MCF 10A (cell line): ENCODE data around the gene EFNB2. TPM values are rescaled to one million over a fixed set of nuclear protein-coding genes. Genes with fewer than 3 reads are reported as not detected.

ENCODE experiments used
- BruUV-seq: library from RNA; stranded (reverse); fragments of 400-500 nt; replicated peaks from 2 replicates; lab custom pipeline; 2021; lab: Mats Ljungman, UMichigan
- CTCF ChIA-PET: fragments of 300-600 bp; sonication (Branson Sonifier 250); formaldehyde crosslinking; extraction: SDS; loops from one replicate; lab custom pipeline; 2021; ENCODE audit warnings: antibody characterized with exemption, inconsistent platforms; lab: Yijun Ruan, JAX
- POLR2A ChIA-PET: fragments of 300-600, 350-650 bp; sonication (Branson Sonifier 250); formaldehyde crosslinking; extraction: SDS; loops from one replicate; lab custom pipeline; 2020; ENCODE audit warnings: antibody characterized with exemption, inconsistent platforms; lab: Yijun Ruan, JAX
- DNase-seq: peaks from one replicate; pipeline ENCODE4 v3.0.0-alpha.2; 2018; ENCODE audit not compliant: unreplicated experiment
- H3K27ac Mint-ChIP-seq: one replicate; pipeline ENCODE4 v1.8.0; 2022; ENCODE audit warnings: mild to moderate bottlenecking, low read depth, mixed read lengths; ENCODE audit not compliant: unreplicated experiment
- H3K27me3 Mint-ChIP-seq: one replicate; pipeline ENCODE4 v1.8.0; 2022; ENCODE audit warnings: mixed read lengths; ENCODE audit not compliant: insufficient read depth, unreplicated experiment
- H3K36me3 Mint-ChIP-seq: one replicate; pipeline ENCODE4 v1.8.0; 2022; ENCODE audit warnings: mild to moderate bottlenecking, moderate library complexity, mixed read lengths; ENCODE audit not compliant: insufficient read depth, unreplicated experiment
- H3K4me1 Mint-ChIP-seq: one replicate; pipeline ENCODE4 v1.8.0; 2022; ENCODE audit warnings: mixed read lengths; ENCODE audit not compliant: insufficient read depth, unreplicated experiment
- H3K4me3 Mint-ChIP-seq: one replicate; pipeline ENCODE4 v1.8.0; 2022; ENCODE audit warnings: mild to moderate bottlenecking, moderate library complexity, mixed read lengths; ENCODE audit not compliant: unreplicated experiment
- H3K9me3 Mint-ChIP-seq: one replicate; pipeline ENCODE4 v1.8.0; 2022; ENCODE audit warnings: mixed read lengths; ENCODE audit not compliant: unreplicated experiment
- intact Hi-C: fragments of 100-400 bp; cut with micrococcal nuclease; formaldehyde crosslinking; loops from 2 replicates; pipeline ENCODE4 v1.14.1; 2022
- total RNA-seq: library from RNA; stranded (reverse); gene quantifications from 2 replicates; pipeline ENCODE4 v1.2.3, GENCODE V29; 2022
- TF ChIP-seq, protein P1 (sequence below): fragments of 200-600 bp; IDR thresholded peaks from one replicate; pipeline ENCODE4 v1.8.0; 2022; ENCODE audit warnings: antibody characterized with exemption, mild to moderate bottlenecking; ENCODE audit not compliant: unreplicated experiment

The EFNB2 gene
- total RNA-seq, 1 experiment from 2014 or later: 40.4 TPM

DNA sequence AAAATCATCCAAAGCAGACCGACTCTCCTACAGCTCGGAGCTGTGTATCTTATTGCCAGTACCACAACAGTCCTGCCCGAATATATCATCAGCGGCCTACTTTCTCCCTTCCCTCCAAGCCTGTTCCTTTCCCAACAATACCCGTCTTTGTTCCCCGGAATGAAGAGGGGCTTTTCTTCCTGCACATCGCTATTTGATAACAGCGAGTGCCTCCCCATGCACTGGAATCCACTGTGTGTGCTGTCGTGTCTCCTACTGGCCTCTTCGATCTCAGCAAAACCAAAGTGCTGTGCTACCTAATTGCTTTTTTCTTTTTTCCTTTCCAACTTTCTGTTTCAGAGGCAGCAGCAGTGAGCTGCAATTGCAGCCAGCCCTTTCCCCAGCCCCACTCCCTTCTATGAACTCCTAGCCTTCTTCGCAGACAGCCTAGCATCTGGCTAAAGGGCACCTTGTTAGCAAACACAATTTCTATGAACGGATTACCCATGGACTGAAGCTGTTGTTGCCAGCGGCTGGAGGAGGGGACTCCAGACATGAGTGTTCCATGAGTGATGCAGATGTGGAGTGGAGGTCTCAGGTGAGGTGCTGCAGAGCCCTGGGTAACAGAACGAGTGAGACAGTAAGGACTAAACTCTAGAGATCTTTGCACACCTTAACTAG, 43.4 kb downstream of the EFNB2 start:
- no peak for DNase-seq
- H3K27me3 Mint-ChIP-seq: no peaks in the 10 kb centered on the region
- intact Hi-C loops: no loop called here
- CTCF ChIA-PET: interaction anchor here (0.5 kb wide), 1 partner anchor 409 kb away, joined by 3 read pairs; no protein-coding TSS in a partner anchor
- peaks cover 8% of the 10 kb centered on the region for H3K4me1 Mint-ChIP-seq
- POLR2A ChIA-PET: no interaction called here
- no peak overlapping the region for H3K4me3 Mint-ChIP-seq
- H3K27ac Mint-ChIP-seq: no peak overlapping the region
- TF ChIP-seq, protein P1, sequence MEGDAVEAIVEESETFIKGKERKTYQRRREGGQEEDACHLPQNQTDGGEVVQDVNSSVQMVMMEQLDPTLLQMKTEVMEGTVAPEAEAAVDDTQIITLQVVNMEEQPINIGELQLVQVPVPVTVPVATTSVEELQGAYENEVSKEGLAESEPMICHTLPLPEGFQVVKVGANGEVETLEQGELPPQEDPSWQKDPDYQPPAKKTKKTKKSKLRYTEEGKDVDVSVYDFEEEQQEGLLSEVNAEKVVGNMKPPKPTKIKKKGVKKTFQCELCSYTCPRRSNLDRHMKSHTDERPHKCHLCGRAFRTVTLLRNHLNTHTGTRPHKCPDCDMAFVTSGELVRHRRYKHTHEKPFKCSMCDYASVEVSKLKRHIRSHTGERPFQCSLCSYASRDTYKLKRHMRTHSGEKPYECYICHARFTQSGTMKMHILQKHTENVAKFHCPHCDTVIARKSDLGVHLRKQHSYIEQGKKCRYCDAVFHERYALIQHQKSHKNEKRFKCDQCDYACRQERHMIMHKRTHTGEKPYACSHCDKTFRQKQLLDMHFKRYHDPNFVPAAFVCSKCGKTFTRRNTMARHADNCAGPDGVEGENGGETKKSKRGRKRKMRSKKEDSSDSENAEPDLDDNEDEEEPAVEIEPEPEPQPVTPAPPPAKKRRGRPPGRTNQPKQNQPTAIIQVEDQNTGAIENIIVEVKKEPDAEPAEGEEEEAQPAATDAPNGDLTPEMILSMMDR: no peak
- H3K36me3 Mint-ChIP-seq: peaks cover 55% of the 10 kb centered on the region
- no TSS peak for BruUV-seq
- H3K9me3 Mint-ChIP-seq: no peaks in the 10 kb centered on the region

DNA sequence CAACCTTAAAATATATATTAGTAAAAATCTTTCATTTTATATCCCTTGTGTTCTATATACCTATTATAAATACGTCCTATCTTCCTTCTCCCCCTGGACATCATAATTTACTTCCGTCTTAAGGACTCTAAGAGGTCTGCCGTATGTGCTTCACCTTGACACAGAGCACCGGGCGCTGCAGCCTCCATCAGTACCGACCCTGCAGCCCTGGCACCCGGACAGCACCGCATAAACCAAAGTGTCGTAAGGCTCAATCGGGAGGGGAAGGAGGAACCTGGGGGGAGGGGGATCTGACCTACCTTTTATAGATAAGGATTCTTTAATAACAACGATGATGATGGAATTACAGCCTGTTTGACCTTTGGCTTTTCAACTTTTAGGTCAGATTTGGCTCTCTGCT, 44.0 kb downstream of the EFNB2 start:
- DNase-seq: no peak
- ChIA-PET CTCF (interaction anchor here (0.5 kb wide), 1 partner anchor 408 kb away, joined by 3 read pairs; no protein-coding TSS in a partner anchor), POLR2A (interaction anchor here (0.9 kb wide), 1 partner anchor 19 kb away, joined by 3 read pairs; no protein-coding TSS in a partner anchor)
- no peak overlapping the region for H3K27ac Mint-ChIP-seq
- H3K9me3 Mint-ChIP-seq: no peaks in the 10 kb centered on the region
- H3K36me3 Mint-ChIP-seq: peaks cover 55% of the 10 kb centered on the region
- BruUV-seq: no TSS peak
- peaks cover 8% of the 10 kb centered on the region for H3K4me1 Mint-ChIP-seq
- intact Hi-C loops: no loop called here
- TF ChIP-seq, protein P1: no peak
- H3K4me3 Mint-ChIP-seq: no peak overlapping the region
- H3K27me3 Mint-ChIP-seq: no peaks in the 10 kb centered on the region

DNA sequence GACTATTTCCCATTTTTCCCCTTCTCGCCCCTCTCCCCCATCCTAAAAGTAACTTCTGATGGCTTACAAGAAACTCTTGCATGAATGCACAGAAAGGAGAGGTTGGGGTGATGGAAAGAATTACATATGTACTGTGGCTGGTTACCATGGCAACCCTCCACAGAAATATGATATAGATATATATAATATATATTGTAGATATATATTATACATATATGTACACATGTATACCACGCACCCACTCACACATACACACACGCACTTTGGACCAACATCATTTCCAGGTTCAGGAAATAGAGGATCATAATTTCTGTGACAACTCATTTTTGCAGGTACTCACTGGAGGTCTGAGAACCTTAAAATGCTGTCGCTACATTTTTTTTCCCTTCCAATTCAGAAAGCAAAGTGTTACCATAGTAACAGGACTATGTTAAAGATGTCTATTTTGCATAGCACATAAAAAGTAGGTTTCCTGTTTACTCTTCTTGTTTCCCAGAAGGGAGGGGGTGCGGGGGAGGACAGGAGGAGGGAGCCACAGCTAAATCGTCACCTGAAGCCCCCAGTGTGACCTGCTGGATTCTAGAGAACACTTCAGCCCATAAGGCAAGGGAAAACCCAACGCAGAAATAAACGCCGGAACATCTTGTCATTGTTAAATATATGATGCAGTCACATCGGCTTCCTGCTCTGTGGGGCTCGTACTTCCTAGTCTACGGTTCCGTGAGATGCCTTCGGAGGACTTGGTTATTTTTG, 44.7 kb downstream of the EFNB2 start:
- H3K9me3 Mint-ChIP-seq: no peaks in the 10 kb centered on the region
- ChIA-PET CTCF (no interaction called here), POLR2A (interaction anchor here (0.6 to 1.8 kb wide), 4 partner anchors 13 to 771 kb away, joined by 3 to 5 read pairs (median 3); no protein-coding TSS in a partner anchor)
- H3K27ac Mint-ChIP-seq: no peak overlapping the region
- no peak for DNase-seq
- H3K4me3 Mint-ChIP-seq: no peak overlapping the region
- no TSS peak for BruUV-seq
- no peaks in the 10 kb centered on the region for H3K27me3 Mint-ChIP-seq
- intact Hi-C loops: no loop called here
- H3K36me3 Mint-ChIP-seq: peaks cover 54% of the 10 kb centered on the region
- peaks cover 8% of the 10 kb centered on the region for H3K4me1 Mint-ChIP-seq
- TF ChIP-seq, protein P1: no peak
